IMR-90 (cell line): ENCODE results near the gene PID1.

Source experiments
- CEBPB ChIP-seq: IDR thresholded peaks from 2 replicates; pipeline ENCODE4 v1.6.1; 2012; ENCODE audit warnings: low read depth, low read length, improper control_type of control experiment
- FOS ChIP-seq: fragments of 150-350 bp; IDR thresholded peaks from 2 replicates; pipeline ENCODE4 v1.6.1; 2016; ENCODE audit warnings: low read depth, low read length
- MAZ ChIP-seq: IDR thresholded peaks from 2 replicates; pipeline ENCODE4 v1.6.1; 2012; ENCODE audit warnings: low read depth, mild to moderate bottlenecking, low read length, improper control_type of control experiment, moderate library complexity, borderline replicate concordance
- MXI1 ChIP-seq: IDR thresholded peaks from 2 replicates; pipeline ENCODE4 v1.6.1; 2012; ENCODE audit warnings: low read depth, mild to moderate bottlenecking, low read length, moderate library complexity, borderline replicate concordance
- POLR2A ChIP-seq: IDR thresholded peaks from 2 replicates; pipeline ENCODE4 v1.6.1; 2012; ENCODE audit warnings: mild to moderate bottlenecking, low read depth, low read length
- TF ChIP-seq, protein P1 (sequence below): conservative IDR thresholded peaks from 2 replicates; pipeline ENCODE4 v1.5.1; 2012; ENCODE audit warnings: mild to moderate bottlenecking, low read depth, low read length, improper control_type of control experiment

DNA sequence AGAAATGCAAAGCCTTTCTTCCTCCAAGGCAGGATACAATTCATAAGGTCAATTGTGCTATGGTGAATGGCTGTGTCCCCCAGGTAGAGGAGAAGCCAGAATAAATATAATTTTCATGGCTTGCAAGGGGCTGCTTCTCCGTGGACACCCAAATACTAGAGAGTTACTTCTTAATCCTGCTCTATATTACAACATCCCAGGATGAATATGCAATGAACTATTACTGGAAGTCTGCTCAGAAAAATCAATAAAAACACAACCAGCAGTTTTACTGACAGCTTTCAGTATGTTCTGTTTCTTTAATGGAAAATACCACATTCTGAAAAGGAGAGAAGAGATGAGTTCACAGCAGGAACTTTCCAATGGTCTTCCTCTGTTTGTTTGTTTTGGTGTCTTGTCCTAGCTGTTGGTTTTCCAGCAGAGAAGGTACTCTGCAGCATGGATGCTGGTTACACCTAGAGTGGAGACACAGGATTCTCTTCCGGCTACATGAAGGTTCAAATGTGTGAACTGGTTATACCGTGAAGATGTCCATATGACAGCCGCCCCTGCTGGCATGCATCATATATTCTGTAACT lies 213.0 kb downstream of the PID1 start:
- TF ChIP-seq, protein P1, sequence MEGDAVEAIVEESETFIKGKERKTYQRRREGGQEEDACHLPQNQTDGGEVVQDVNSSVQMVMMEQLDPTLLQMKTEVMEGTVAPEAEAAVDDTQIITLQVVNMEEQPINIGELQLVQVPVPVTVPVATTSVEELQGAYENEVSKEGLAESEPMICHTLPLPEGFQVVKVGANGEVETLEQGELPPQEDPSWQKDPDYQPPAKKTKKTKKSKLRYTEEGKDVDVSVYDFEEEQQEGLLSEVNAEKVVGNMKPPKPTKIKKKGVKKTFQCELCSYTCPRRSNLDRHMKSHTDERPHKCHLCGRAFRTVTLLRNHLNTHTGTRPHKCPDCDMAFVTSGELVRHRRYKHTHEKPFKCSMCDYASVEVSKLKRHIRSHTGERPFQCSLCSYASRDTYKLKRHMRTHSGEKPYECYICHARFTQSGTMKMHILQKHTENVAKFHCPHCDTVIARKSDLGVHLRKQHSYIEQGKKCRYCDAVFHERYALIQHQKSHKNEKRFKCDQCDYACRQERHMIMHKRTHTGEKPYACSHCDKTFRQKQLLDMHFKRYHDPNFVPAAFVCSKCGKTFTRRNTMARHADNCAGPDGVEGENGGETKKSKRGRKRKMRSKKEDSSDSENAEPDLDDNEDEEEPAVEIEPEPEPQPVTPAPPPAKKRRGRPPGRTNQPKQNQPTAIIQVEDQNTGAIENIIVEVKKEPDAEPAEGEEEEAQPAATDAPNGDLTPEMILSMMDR = no peak
- TF ChIP-seq MXI1 = no peak
- no peak for TF ChIP-seq POLR2A
- no peak for TF ChIP-seq CEBPB
- no peak for TF ChIP-seq MAZ
- no peak for TF ChIP-seq FOS
